ENCODE measurements around the gene ST6GAL1.
"Not testable (repeated sequence)": the region's sequence is repeated elsewhere in the genome, so short reads cannot be mapped to it uniquely, and the experiment has no call there.

The ST6GAL1 gene

DNA sequence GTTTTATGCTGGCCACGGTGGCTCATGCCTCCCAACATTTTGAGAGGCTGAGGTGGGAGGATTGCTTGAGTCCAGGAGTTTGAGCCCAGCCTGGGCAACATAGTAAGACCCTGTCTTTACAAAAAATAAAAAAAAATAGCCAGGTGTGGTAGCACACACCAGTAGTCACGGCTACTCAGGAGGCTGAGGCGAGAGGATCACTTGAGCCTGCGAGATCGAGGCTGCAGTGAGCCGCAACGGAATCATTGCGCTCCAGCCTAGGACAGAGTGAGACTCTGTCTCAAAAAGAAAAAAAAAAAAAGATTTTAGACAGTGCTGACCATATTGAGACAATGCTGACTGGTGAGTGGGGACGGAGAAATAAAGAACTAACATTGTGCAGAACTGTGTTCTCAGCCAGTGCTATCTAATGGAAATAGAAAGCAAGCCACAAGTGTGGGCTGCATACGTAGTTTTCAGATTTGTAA lies 67.2 kb downstream of the ST6GAL1 start:
- no peak for DNase-seq

DNA sequence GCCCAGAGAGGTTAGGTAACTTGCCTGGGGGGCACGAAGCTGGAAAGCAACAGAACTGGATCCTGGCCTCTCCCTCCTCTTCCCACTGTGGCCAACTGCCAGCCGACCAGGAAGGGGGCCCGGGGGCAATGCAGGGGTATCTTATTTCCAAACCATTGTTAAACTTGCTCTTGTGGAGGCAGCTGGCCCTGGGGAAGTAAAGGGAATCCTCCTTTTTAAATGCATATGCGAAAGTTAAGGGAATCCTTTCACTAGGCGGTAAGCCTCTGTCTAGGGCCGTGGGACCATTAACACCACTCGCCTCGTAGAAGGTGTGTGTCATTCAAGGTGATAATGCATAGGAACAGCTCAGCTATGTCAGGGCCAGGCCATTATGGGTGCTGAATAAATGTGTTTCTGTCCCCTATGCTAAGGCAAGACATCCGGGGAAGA lies 68.6 kb downstream of the ST6GAL1 start:
- DNase-seq = no peak

- no peak for DNase-seq
These were observed 70.4 kb downstream of the ST6GAL1 start for GRCh38 chr3:187000711-187001151.

GRCh38 chr3:187002915-187003314 lies 72.6 kb downstream of the ST6GAL1 start:
- no peak for DNase-seq

DNA sequence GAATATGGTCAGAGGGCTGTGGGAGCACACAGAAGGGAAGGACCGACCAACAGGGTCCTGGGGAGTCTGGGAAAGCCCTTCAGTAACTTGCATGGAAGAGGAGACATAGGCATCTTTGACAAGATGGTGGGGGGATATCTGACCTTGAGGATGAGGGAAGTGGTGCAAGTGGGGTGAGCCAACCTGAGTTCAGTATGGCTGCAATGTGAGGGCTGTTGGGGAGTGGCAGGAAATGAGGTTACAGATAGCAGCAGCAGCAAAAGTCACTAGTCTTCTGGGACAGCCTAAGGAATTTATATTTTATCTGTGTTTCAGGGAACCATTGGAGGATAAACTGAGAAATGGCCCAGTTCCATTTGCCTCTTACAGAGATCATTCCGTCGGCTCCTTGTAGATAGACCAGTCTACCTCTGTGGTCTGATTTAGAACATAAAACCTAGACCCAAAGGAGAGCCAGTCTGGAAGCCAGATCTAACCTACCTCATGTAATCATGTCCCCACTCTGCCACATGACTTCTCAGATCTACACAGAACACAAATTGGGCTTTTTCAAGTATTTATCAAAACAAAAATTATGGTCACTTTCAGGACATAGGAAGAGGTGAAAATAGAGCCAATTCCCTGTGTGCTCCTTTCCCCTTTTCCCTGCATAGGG lies 75.6 kb downstream of the ST6GAL1 start:
- no peak for DNase-seq

DNA sequence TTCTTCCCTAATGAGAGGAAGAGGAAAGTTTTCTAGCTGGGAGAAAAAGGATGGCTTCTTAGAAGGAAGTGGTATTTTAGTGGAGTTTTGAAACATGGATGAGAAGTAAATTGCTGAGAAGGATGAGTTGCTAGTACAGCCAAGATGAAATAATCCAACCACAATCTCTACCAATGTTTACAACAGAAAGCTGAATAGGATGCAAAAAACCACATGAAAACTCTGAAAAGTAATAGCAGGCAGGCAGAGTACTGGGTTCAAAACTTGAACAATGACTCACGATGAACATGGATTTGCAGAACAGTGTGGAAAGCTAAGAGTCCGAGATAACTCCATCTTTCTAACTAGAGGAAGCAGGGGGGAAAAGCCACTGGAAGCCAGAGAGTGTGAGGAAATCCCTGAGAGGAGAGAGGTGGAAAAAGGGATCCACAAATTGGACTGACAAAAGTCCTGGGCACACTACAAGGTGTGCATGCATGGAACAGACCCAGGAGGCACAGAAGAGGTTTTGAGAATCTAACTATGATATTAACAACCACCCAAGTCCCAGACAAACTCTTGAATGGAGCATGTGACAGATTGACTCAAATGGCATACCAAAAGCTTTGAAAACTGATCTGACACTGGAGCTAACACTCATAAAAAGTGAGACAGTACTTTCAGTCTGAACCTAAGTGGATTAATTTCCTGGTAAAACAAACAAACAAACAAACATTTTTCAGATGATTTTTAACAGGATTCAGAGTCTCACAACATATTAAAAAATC lies 76.7 kb downstream of the ST6GAL1 start:
- DNase-seq = no peak

GRCh38 chr3:187010382-187010781 lies 80.1 kb downstream of the ST6GAL1 start:
- DNase-seq = not testable (repeated sequence)

DNA sequence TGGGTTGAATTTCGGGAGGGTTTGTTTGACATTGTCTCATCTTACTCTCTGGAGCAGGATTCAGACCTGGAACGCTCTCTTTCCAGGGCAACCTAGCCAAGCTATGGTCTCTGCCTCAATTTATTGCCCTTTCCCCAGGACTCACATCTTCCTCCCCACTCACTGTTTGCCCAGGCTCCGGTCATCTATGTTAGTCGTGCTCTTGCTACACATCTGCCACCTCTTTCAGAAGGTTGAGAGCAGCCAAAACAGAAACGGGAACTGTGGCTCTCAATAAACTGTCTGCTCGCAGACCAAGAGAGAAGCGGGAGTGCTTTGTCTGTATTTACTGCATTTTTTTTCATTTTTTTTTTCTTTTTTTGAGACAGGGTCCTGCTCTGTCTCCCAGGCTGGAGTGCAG lies 81.6 kb downstream of the ST6GAL1 start:
- DNase-seq = no peak

GRCh38 chr3:187012609-187013051 lies 82.3 kb downstream of the ST6GAL1 start:
- no peak for DNase-seq

GRCh38 chr3:187013159-187013716 lies 82.9 kb downstream of the ST6GAL1 start:
- no peak for DNase-seq

GRCh38 chr3:187014417-187014864 lies 84.1 kb downstream of the ST6GAL1 start:
- no peak for DNase-seq

- no peak for DNase-seq
These were observed 85.7 kb downstream of the ST6GAL1 start for GRCh38 chr3:187015903-187016638.

DNA sequence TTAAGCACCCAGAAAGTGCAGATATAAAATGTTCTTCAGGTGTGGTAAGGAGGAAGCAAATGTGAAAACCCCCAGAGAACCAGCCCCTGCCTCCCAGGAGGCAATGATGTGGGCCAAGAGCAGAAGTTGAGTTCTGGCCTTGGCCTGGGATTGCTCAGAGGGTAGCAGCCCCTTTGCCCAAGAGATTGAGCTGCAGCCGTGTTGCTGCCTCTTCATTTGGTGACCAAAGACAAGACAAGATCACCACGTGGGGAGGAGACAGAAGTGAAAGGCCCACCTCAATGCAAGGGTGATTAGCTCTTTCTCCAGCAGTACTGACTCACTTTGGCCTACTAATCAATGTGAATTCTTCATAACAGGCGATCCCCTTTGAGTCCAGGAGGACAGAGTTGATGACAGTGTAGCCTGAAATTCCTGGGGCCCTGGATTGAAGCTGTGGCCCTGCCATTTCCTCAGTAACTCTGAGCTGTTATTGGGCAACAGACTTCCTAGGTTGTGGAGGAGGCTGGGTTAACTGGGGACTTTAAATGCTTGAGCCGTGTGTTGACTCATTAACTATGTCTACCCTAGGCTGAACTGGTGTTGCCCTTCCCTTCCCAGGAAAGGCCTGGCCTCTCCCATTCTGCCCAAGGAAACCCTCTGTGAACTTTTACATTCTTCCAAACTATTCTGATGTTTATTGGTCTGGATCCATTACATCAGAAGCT lies 86.5 kb downstream of the ST6GAL1 start:
- DNase-seq = no peak

- DNase-seq = no peak
These were observed 87.3 kb downstream of the ST6GAL1 start for GRCh38 chr3:187017511-187018230.

DNA sequence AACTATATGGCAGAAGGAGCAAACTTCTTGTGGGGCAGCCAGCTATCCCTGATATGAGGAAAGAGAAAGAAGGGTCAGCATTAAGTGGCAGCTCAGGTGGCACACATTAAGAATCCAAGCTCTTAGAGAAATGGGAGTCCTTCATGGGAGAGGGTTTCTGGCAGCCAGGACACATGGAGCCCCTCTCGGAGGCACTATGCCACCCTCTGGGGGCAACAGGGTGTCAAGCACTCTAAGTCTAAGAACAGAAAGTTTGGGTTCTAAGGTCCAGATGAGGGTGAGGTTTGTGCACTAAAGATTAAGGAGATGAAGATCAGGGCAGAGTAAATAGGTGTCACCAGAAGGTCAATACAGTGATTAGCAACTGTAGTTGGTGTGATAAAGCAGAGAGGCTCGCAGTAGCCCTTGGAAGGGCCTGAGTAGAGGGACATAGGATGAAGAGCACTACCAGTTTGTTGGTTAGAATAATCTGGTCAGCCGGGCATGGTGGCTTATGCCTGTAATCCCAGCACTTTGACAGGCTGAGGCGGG lies 89.3 kb downstream of the ST6GAL1 start:
- DNase-seq = no peak

DNA sequence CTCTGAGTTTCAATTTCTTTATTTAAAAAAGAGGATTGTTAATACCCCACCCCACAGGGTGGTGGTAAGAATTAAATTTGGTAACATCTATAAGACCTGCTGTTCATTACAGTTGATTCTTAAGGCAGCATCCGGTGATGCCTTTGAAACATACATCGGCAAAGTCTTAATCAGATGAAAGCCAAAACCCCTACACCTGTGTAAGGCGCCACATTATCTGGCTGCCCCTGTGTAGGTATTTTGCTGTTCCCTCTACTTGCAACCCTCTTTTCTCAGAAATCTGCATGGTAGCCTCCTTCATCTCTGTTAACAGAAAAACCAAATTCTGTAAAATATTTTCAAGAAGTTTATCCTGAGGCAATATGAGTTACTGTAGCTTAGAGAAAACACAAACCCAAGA lies 90.0 kb downstream of the ST6GAL1 start:
- DNase-seq = no peak

DNA sequence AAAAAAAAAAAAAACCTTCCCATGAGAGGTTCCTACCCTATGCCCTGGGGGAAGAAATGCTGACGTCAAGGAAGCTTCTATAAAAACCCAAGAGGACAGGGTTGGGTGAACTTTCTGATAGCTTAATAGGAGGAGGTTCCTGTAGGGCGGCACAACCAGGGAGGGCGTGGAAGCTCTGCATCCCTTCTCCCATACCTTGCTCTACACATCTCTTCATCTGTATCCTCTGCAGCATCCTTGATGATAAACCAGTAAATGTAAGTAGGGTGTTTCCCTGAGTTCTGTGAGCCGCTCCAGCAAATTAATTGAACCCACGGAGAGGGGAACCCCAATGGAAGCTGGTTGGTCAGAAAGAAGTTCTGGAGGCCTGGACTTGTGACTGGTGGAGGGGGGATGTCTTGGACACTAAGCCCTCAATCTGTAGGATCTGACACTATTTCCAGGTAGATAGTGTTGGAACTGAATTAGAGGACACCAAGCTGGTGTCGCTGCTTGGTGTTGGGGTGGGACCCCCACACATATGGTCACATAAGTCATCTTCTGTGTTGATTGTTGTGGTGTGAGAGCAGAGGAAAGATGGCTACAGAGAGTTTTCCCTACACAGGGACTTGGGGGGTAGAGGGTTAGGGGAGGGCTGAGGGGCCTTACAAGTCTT lies 91.5 kb downstream of the ST6GAL1 start:
- no peak for DNase-seq

- DNase-seq = no peak
These were observed 92.2 kb downstream of the ST6GAL1 start for GRCh38 chr3:187022403-187023029.

- not testable (repeated sequence) for DNase-seq
These were observed 93.0 kb downstream of the ST6GAL1 start for GRCh38 chr3:187023340-187023739.

GRCh38 chr3:187024536-187025226 lies 94.4 kb downstream of the ST6GAL1 start:
- no peak for DNase-seq
